Skeletal muscle satellite cell (primary cell): ENCODE results near the gene DPP6.

ENCODE experiments used
- H3K27me3 ChIP-seq: 2 replicates; pipeline ENCODE4 v1.7.0; 2013; ENCODE audit warnings: low read length; ENCODE audit not compliant: control insufficient read depth, insufficient read depth
- H3K36me3 ChIP-seq: 2 replicates; pipeline ENCODE4 v1.7.0; 2013; ENCODE audit warnings: mild to moderate bottlenecking, control low read depth, low read length; ENCODE audit not compliant: insufficient read depth
- H3K4me1 ChIP-seq: 2 replicates; pipeline ENCODE4 v1.7.0; 2013; ENCODE audit warnings: low read length; ENCODE audit not compliant: control insufficient read depth, insufficient read depth
- H3K4me2 ChIP-seq: 2 replicates; pipeline ENCODE4 v1.7.0; 2013; ENCODE audit warnings: mild to moderate bottlenecking, low read length
- H3K4me3 ChIP-seq: 2 replicates; pipeline ENCODE4 v1.7.0; 2013; ENCODE audit warnings: low read length
- H3K9ac ChIP-seq: 2 replicates; pipeline ENCODE4 v1.7.0; 2013; ENCODE audit warnings: mild to moderate bottlenecking, low read depth, low read length, moderate library complexity
- H3K9me3 ChIP-seq: replicated peaks from 2 replicates; pipeline ENCODE4 v1.7.0; 2013; ENCODE audit warnings: mild to moderate bottlenecking, control low read depth, low read length

The DPP6 gene

DNA sequence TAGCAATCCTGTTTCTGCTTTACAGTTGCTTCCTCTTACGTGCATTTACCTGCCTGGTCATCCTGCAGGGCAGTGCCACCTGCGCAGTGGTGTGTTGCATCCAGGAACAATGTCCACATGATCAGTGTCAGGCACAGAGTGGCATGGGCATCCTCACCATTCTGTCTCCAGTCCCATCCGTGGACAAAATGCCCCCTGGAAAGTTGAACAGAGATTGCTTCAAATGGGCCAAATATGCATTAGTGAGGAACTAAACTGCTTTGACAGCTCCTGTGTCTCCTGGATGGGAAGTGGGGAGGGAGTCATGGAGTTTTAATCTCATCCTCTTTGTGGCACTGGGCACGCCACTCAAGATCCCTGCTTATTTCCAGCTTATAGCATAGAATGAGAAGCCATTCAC lies 151.8 kb downstream of the DPP6 start:
- no peak overlapping the region for H3K4me2 ChIP-seq
- H3K27me3 ChIP-seq = no peaks in the 10 kb centered on the region
- no peaks in the 10 kb centered on the region for H3K4me1 ChIP-seq
- H3K9me3 ChIP-seq = peaks cover 7% of the 10 kb centered on the region
- no peaks in the 10 kb centered on the region for H3K36me3 ChIP-seq
- no peak overlapping the region for H3K4me3 ChIP-seq
- no peak overlapping the region for H3K9ac ChIP-seq

DNA sequence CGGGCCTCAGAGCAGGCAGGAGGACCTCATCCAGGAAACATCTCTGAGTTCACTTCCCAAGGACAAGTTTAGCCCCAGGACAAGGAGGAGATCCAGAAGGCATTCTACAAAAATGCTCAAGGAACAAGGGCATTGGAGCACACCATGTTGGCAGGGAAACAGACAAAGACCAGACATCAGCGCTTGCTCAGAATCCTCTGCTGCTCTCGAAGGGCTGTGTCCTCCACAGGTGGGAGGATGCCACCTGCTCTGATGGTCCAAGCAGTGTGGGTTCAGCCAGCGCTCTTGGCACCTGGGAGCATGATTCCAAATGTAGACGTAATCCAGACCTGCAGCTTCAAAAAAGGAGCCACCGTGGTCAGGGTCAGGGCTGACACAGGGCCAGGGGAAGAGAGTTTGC lies 160.7 kb downstream of the DPP6 start:
- no peaks in the 10 kb centered on the region for H3K36me3 ChIP-seq
- H3K4me1 ChIP-seq = no peaks in the 10 kb centered on the region
- H3K9me3 ChIP-seq = peaks cover 6% of the 10 kb centered on the region
- H3K4me3 ChIP-seq = no peak overlapping the region
- H3K27me3 ChIP-seq = no peaks in the 10 kb centered on the region
- no peak overlapping the region for H3K4me2 ChIP-seq
- no peak overlapping the region for H3K9ac ChIP-seq

DNA sequence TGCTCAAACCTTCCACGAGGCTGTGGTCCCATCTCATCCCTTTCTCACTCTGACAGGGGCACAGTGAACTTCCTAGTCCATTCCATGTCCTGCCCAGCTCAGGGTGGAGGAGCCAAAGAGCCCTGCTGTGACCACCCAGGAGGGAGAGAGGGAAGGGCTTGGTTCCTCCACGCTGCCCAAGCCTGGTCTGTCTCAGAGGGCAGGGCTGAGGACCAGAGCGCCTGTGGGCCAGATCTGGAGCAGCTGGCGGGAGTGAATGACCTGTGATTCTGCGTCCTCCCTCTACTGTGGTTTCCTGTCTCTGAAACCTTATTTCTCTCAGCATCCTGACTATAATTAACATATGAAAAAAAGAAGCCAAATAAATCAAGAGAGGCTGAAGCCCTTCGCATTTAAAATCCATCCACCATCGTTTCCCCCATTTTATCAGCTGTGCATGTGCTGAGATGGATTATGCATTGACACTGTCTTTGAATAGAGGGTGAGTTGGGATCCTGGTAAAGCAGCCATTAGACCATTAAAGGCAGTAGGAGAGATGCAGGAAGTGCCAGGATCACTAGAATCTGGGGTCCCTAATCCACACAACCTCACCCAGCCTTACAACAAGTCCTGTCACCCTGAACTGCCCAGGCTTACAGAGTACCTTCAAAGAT lies 165.6 kb downstream of the DPP6 start:
- Histone ChIP-seq H3K9ac (no peak overlapping the region), H3K9me3 (peaks cover 6% of the 10 kb centered on the region), H3K4me3 (no peak overlapping the region), H3K4me2 (no peak overlapping the region), H3K4me1 (no peaks in the 10 kb centered on the region), H3K36me3 (no peaks in the 10 kb centered on the region), H3K27me3 (no peaks in the 10 kb centered on the region)

DNA sequence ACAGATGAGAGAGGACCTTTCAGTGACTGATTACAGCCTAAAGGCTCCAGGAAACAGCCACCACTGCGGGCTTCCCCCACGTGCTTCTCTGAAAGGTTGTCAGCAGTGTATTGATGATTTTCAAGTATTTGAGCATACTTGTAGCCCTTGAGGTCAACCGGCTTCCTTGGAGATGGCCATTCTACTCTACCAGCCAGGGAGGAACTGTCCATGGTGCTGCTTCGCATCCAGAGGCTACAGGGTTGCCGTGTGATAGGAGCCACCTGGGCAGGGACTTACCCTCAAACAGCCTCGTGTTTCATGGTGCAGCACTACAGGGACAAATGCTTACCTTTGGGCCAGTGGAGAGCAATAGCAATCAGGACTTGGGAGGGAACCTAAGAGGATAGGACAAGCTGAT lies 179.5 kb downstream of the DPP6 start:
- Histone ChIP-seq H3K9ac (no peak overlapping the region), H3K4me2 (no peak overlapping the region), H3K4me3 (no peak overlapping the region), H3K36me3 (no peaks in the 10 kb centered on the region), H3K27me3 (no peaks in the 10 kb centered on the region), H3K9me3 (peaks cover 12% of the 10 kb centered on the region), H3K4me1 (no peaks in the 10 kb centered on the region)

DNA sequence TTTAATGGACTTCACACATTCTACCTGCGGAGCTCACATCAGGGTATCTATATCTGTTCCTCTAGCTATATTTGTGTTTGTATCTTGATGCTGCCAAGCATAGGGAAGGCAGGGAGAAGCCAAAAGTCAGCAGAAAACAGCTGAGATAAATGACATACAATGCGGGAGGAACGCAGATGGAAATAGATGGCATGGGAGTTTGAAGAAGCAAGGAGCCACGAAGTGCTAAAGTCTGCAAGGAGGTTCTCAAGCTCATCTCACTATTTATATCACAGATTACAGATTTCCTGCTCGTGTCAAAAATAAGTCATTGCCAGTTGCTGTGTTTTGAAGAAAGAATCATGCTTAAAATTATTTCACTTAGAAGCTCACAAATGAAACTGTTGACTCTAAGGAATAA lies 180.5 kb downstream of the DPP6 start:
- Histone ChIP-seq H3K4me3 (no peak overlapping the region), H3K4me2 (no peak overlapping the region), H3K27me3 (no peaks in the 10 kb centered on the region), H3K9ac (no peak overlapping the region), H3K4me1 (no peaks in the 10 kb centered on the region), H3K36me3 (no peaks in the 10 kb centered on the region), H3K9me3 (peaks cover 17% of the 10 kb centered on the region)

DNA sequence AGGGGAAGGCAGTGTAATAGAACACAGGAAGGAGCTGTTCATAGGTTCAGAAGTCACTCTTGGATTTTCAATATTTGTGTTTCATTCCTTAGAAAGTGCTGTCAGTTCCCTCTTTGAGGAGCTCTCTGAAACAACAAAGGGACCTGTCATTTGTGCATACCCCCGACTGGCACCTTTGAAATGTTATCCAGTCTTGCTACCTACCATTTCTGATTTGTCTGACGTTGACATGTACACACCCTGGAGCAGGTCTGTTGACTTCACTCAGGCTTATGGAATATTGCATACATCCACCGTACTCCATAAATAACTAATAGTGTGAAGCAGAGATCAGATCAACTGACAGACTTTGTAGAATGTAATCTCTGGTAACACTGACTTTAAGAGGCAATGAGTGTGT lies 189.8 kb downstream of the DPP6 start:
- Histone ChIP-seq H3K9me3 (peaks cover 9% of the 10 kb centered on the region), H3K4me2 (no peak overlapping the region), H3K4me3 (no peak overlapping the region), H3K9ac (no peak overlapping the region), H3K27me3 (no peaks in the 10 kb centered on the region), H3K36me3 (no peaks in the 10 kb centered on the region), H3K4me1 (no peaks in the 10 kb centered on the region)

DNA sequence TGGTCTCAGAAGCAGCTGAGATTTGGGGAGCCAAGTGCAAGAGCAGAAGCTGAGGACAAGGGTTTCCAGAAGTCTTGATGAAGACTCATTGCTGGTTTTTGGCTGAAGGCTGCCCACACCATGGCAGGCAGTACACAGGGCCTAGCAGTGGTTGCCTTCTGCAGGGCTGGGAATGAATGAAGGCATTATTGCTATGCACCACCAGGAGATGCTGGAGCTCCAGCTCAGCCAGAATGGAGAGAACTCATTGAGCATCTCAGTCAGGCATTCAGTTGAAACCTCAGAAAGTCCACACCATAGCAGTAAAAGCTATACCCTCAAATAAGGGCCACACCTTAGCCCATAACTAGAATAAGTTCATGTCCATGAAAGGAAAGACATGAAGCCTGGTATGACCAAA lies 190.5 kb downstream of the DPP6 start:
- H3K9me3 ChIP-seq = peaks cover 6% of the 10 kb centered on the region
- H3K4me2 ChIP-seq = no peak overlapping the region
- no peaks in the 10 kb centered on the region for H3K4me1 ChIP-seq
- H3K4me3 ChIP-seq = no peak overlapping the region
- no peaks in the 10 kb centered on the region for H3K27me3 ChIP-seq
- no peaks in the 10 kb centered on the region for H3K36me3 ChIP-seq
- H3K9ac ChIP-seq = no peak overlapping the region

DNA sequence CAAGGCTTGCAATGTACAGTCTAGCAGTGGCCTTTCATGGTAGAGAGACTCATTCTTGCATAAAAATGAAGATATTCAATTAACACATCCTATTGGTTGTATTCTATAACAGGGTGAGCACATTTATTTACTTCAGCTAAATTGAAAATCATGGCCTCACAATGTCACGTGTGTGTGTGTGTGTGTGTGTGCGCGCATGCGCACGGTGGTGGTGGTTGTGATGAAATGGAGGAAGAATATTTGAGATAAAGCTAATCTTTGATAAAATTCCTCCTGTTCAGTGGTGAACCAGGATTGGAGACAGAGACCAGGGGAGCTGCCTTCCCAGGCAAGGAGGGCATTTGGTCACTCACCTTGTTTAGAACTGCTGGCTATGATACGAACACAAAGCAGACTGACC lies 199.8 kb downstream of the DPP6 start:
- no peaks in the 10 kb centered on the region for H3K36me3 ChIP-seq
- no peaks in the 10 kb centered on the region for H3K27me3 ChIP-seq
- no peaks in the 10 kb centered on the region for H3K4me1 ChIP-seq
- H3K9me3 ChIP-seq = no peaks in the 10 kb centered on the region
- no peak overlapping the region for H3K4me2 ChIP-seq
- H3K4me3 ChIP-seq = no peak overlapping the region
- H3K9ac ChIP-seq = no peak overlapping the region

DNA sequence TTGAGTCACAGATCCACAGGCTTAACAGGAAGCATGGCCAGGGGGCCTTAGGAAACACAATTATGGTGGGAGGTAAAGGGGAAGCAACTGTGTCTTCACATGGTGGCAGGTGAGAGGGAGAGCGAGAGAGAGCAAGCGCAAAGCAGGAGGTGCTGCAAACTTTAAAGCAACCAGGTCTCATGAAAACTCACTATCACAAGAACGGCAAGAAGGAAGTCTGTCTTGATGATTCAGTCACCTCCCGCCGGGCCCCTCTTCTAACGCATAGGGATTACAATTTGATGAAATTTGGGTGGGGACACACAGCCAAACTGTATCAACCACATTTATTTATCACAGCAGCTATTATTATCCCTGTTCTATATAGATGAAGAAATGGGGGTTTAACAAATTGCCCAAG lies 201.6 kb downstream of the DPP6 start:
- H3K27me3 ChIP-seq = no peaks in the 10 kb centered on the region
- no peaks in the 10 kb centered on the region for H3K4me1 ChIP-seq
- H3K4me2 ChIP-seq = no peak overlapping the region
- no peak overlapping the region for H3K4me3 ChIP-seq
- H3K36me3 ChIP-seq = no peaks in the 10 kb centered on the region
- no peaks in the 10 kb centered on the region for H3K9me3 ChIP-seq
- no peak overlapping the region for H3K9ac ChIP-seq

DNA sequence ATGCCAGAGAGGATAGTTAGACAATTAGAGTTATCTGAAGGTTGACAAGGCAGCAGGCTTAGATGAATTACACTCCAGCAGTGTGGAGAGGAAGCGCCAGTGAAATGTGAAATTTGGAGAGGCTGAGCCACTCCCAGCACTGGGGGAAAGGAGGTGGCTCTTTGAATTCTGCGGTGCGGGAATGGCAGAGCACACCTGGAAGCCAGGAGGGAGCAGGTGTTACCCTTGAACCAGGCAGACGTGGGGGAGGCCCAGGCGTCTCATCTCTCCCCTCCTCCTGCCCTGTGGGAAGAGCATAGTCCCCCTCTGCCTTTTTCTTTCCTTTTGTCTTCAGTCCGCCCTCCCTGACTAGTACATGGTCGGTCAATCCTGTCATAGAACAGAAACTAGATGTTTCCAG lies 203.1 kb downstream of the DPP6 start:
- Histone ChIP-seq H3K9ac (no peak overlapping the region), H3K4me3 (no peak overlapping the region), H3K27me3 (no peaks in the 10 kb centered on the region), H3K9me3 (no peaks in the 10 kb centered on the region), H3K4me1 (no peaks in the 10 kb centered on the region), H3K4me2 (no peak overlapping the region), H3K36me3 (no peaks in the 10 kb centered on the region)

DNA sequence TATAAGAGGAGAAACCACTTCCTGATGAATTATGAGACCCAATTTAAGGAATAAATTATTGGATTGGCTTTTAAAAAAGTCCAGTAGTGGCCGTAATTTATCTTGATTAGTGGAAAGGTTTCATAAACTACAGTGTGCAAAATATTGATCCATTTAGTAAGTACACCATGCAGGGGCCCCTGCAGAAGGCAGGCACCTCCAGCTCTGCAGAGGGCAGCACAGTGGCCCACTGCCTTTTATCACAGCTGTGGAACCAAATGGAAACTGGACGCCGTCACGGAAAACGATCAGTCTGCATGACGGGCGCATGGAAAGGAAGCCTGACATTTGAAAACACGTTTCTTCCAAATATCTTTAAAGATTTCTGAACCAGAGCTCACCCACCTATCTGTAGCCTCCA lies 204.0 kb downstream of the DPP6 start:
- Histone ChIP-seq H3K27me3 (no peaks in the 10 kb centered on the region), H3K4me3 (no peak overlapping the region), H3K36me3 (no peaks in the 10 kb centered on the region), H3K9ac (no peak overlapping the region), H3K4me1 (no peaks in the 10 kb centered on the region), H3K4me2 (no peak overlapping the region), H3K9me3 (no peaks in the 10 kb centered on the region)

DNA sequence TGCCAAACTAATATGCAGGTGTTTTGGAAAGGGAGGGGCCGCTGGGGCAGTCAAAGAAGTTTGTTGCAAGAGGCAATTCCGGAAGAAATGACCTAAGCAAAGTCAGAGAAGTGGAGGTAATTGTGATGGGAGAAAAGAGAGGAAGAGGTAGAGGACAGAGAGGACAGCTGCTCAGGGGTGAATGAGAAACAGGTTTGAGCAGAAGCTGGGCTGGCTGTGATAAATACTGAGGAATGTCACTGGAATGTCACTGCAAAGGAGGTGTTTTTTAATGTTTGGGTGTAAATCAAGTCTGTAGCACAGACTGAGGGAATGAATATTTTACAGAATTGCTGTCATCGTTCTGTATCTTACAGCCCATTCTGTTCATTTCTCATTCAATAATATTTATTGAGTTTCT lies 207.2 kb downstream of the DPP6 start:
- H3K4me1 ChIP-seq = no peaks in the 10 kb centered on the region
- H3K4me2 ChIP-seq = no peak overlapping the region
- H3K36me3 ChIP-seq = no peaks in the 10 kb centered on the region
- H3K4me3 ChIP-seq = no peak overlapping the region
- no peaks in the 10 kb centered on the region for H3K9me3 ChIP-seq
- H3K27me3 ChIP-seq = no peaks in the 10 kb centered on the region
- no peak overlapping the region for H3K9ac ChIP-seq
